HUES48 (cell line): ENCODE results near the gene OSBPL2.

Experiments
- H3K27ac ChIP-seq: one replicate; pipeline ENCODE4 v1.7.0; 2013; ENCODE audit warnings: low read depth, low read length, inconsistent platforms
- H3K27me3 ChIP-seq: 2 replicates; pipeline ENCODE4 v1.6.1; 2013; ENCODE audit warnings: mild to moderate bottlenecking, low read length; ENCODE audit not compliant: control insufficient read depth, insufficient read depth
- H3K36me3 ChIP-seq: 2 replicates; pipeline ENCODE4 v1.6.1; 2013; ENCODE audit warnings: low read length; ENCODE audit not compliant: control insufficient read depth, insufficient read depth
- H3K4me1 ChIP-seq: 2 replicates; pipeline ENCODE4 v1.6.1; 2013; ENCODE audit warnings: mild to moderate bottlenecking, low read length; ENCODE audit not compliant: control insufficient read depth, insufficient read depth
- H3K4me3 ChIP-seq: 2 replicates; pipeline ENCODE4 v1.5.1; 2013; ENCODE audit warnings: mild to moderate bottlenecking, low read depth, low read length
- H3K9ac ChIP-seq: 2 replicates; pipeline ENCODE4 v1.6.1; 2013; ENCODE audit warnings: mild to moderate bottlenecking, low read depth, low read length, moderate library complexity
- H3K9me3 ChIP-seq: 2 replicates; pipeline ENCODE4 v1.6.1; 2013; ENCODE audit warnings: low read length; ENCODE audit not compliant: control insufficient read depth, insufficient read depth

OSBPL2 gene

DNA sequence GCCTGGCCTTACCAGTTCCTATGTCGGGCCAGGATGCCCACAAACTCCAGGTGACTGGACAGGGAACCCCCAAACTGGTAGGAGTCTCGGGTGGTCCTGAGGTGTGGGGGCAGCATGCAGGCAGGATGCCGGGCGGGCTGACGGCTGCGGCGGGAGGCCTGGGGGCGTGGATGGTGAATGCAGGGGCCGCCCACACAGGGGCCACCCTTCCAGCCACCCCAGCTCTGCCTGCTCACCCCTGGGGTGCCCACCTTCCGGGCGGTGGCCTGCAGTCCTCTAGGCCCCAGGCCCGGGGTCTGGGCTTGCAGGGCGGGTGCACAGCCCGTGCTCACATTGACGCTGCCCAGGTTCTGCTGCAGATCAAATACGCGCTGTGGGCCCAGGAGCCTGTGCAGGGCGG, 72.8 kb downstream of the OSBPL2 start:
- Histone ChIP-seq H3K27me3 (no peaks in the 10 kb centered on the region), H3K36me3 (peaks cover 94% of the 10 kb centered on the region), H3K9me3 (no peaks in the 10 kb centered on the region), H3K4me3 (no peak overlapping the region), H3K27ac (no peak overlapping the region), H3K4me1 (no peaks in the 10 kb centered on the region), H3K9ac (no peak overlapping the region)

DNA sequence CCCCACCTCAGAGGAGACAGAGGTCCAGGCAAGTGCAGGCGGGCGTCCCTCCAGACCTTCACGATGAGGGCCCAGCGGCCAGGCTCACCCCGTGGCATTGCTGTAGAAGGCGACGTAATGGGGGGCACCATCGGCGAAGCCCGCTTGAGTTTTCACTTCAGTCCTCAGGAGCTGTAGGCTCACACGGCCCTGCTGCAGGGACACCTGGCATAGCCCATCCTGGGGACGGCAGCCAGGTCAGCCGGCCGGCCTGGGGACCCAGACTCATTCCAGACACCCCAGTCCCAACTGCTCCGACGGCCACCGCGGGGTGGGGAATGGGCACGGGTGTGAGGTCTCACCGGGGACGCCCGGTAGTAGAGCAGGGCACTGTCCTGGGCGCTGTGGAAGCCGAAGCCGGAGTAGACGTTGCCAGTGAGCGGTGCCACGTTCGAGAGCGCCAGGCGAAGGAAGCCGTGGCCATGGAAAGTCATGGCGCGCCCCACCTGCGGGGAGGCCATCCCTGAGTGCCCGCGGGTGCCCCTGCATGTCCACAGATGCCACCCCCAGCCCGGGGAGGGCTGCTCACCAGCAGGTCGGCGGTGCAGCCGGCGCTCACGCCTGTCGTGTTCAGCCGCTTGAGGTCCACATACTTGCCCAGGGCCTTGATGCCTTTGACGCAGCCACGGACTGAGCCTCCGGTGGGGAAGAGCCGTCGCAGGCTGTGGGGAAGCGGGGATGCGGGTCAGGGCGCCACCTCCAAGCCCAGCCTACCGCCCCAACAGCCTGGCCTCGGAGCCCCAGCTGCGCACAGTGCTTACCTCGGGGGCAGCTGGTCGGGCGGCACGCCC, 73.7 kb downstream of the OSBPL2 start:
- H3K27me3 ChIP-seq = no peaks in the 10 kb centered on the region
- peaks cover 1% of the 10 kb centered on the region; the same call in 1 of the 2 replicates for H3K9me3 ChIP-seq
- peaks cover 94% of the 10 kb centered on the region for H3K36me3 ChIP-seq
- no peak overlapping the region for H3K9ac ChIP-seq
- H3K4me1 ChIP-seq = no peaks in the 10 kb centered on the region
- no peak overlapping the region for H3K27ac ChIP-seq
- no peak overlapping the region for H3K4me3 ChIP-seq

DNA sequence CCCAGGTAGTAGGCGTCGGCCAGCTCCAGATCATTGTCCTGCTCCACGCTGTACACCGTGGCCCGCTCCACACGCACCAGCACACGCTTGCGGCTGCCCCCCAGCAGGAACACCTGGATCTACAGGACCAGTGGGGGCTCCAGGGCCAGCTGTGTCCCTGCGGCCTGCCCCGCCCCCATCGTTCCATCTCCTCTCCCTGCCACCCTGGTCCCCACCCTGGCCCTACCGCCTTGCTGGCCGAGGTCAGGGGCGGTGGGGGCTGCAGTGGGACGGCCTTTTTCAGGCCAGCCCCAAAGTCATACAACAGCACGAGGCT, 74.3 kb downstream of the OSBPL2 start:
- peaks cover 94% of the 10 kb centered on the region for H3K36me3 ChIP-seq
- H3K4me1 ChIP-seq = no peaks in the 10 kb centered on the region
- H3K27me3 ChIP-seq = no peaks in the 10 kb centered on the region
- H3K9ac ChIP-seq = no peak overlapping the region
- no peak overlapping the region for H3K27ac ChIP-seq
- peaks cover 7% of the 10 kb centered on the region for H3K9me3 ChIP-seq
- no peak overlapping the region for H3K4me3 ChIP-seq

DNA sequence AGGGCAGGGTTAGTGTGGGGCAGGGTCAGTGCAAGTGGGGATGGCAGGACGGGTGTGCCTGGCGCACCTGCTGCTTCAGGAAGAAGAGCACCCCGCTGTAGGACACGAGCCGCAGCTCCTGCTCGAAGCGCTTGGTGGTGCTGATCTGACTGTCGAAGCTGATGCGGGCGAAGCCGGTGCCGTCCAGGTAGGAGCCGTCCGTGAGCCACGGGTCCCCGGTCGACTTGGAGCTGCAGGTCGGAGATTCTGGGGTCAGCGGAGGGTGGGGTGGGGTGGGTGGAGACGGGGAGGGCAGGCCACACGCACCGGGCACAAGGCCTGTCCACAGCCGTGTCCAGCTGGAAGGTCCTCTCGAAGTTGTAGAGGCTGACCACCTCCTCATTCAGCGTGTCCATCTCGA, 74.7 kb downstream of the OSBPL2 start:
- peaks cover 90% of the 10 kb centered on the region for H3K36me3 ChIP-seq
- no peak overlapping the region for H3K4me3 ChIP-seq
- no peaks in the 10 kb centered on the region for H3K27me3 ChIP-seq
- H3K27ac ChIP-seq = no peak overlapping the region
- peaks cover 8% of the 10 kb centered on the region for H3K9me3 ChIP-seq
- H3K9ac ChIP-seq = no peak overlapping the region
- no peaks in the 10 kb centered on the region for H3K4me1 ChIP-seq

DNA sequence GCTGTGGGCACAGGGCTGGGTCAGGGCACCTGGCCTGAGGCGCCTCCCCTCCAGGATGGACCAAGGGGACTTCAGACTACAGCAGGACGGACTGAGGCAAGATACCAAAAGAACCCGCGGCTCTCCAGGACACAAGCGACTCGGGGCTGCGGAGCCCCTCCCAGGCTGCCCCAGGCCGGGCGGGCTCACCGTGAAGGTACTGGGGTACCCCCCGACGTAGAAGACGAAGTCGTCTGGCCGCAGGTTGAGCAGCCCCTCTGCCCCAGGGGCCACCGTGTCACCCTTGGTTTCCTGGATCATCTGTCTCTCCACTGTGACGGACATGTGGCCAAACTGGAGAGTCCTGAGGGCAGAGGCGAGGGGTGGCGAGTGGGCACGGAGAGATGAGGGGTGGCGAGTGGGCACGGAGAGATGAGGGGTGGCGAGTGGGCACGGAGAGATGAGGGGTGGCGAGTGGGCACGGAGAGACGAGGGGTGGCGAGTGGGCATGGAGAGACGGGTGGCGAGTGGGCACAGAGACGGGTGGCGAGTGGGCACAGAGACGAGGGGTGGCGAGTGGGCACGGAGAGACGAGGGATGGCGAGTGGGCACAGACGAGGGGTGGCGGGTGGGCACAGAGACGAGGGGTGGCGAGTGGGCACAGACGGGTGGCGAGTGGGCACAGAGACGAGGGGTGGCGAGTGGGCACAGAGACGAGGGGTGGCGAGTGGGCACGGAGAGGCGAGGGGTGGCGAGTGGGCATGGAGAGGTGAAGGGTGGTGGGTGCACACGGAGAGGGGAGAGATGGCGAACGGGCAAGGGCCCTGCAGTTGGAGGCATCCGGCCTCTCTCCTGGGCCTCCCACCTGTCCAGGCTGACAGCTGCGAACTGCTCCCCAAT, 75.4 kb downstream of the OSBPL2 start:
- peaks cover 8% of the 10 kb centered on the region for H3K9me3 ChIP-seq
- H3K36me3 ChIP-seq = peaks cover 88% of the 10 kb centered on the region
- no peak overlapping the region for H3K4me3 ChIP-seq
- no peaks in the 10 kb centered on the region for H3K27me3 ChIP-seq
- H3K9ac ChIP-seq = no peak overlapping the region
- no peak overlapping the region for H3K27ac ChIP-seq
- no peaks in the 10 kb centered on the region for H3K4me1 ChIP-seq

DNA sequence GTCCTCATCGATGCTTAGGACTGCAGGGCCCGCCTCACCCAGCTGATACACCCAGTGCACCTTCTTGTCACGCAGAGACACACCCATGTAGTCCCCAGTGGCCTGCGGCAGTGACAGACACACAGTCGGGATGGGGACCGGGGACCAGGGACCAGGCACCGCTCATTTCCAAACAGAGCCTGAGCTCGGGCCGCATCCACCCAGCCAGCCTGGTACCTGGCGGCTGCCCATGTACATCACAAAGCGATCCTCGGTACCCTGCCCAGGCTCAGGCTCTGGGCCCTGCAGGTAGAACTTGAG, 76.0 kb downstream of the OSBPL2 start:
- no peak overlapping the region for H3K27ac ChIP-seq
- peaks cover 8% of the 10 kb centered on the region for H3K9me3 ChIP-seq
- no peaks in the 10 kb centered on the region for H3K27me3 ChIP-seq
- H3K4me3 ChIP-seq = no peak overlapping the region
- peaks cover 88% of the 10 kb centered on the region for H3K36me3 ChIP-seq
- H3K9ac ChIP-seq = no peak overlapping the region
- no peaks in the 10 kb centered on the region for H3K4me1 ChIP-seq

DNA sequence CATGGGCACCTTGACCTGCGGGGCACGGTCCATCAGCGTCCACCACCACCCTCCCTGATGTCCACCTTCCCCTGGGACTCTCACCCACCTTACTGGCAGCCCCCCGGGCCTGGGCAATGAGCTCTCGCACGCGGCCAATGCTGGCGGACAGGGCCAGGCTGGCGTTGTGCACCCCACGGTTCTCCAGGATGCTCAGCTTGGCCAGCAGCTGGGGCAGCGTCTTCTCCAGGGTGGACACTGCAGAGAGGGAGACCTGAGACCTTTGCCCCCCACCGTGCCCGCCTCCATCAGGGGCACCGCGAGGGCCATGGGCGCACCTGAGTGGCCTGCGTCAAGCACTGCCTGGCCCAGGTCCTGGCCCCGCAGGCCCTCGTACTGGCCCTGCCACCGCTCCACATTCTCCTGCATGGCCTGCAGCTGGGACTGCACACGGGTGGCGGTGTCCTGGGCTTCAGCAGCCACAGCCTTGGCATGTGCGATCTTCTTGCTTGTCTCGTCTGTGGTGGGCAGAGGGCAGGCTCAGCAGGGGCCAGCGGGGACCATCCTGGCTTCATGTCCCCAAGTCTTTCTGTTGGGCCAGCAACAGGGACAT, 76.5 kb downstream of the OSBPL2 start:
- Histone ChIP-seq H3K9me3 (peaks cover 8% of the 10 kb centered on the region), H3K4me1 (no peaks in the 10 kb centered on the region), H3K4me3 (no peak overlapping the region), H3K27ac (no peak overlapping the region), H3K9ac (no peak overlapping the region), H3K36me3 (peaks cover 90% of the 10 kb centered on the region), H3K27me3 (no peaks in the 10 kb centered on the region)

DNA sequence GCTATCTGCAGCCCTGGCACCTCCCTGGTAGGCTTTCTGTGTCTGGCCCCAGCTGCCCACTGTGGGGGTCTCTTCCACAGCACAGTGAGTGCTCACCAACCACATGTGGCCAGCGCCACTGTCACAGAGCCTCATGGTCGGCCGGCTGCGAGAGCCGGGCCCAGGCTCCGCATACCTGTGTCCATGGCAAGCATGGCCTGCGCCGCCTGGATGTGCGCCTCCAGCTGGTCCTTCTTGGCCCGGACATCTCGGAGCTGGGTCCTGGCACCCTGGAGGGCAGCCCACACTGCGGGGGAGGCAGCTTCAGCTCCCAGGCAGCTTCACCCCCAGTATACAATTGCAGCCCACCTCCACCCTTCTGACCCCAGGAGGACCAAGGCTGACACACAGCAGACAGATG, 77.5 kb downstream of the OSBPL2 start:
- H3K36me3 ChIP-seq = peaks cover 91% of the 10 kb centered on the region
- no peak overlapping the region for H3K27ac ChIP-seq

DNA sequence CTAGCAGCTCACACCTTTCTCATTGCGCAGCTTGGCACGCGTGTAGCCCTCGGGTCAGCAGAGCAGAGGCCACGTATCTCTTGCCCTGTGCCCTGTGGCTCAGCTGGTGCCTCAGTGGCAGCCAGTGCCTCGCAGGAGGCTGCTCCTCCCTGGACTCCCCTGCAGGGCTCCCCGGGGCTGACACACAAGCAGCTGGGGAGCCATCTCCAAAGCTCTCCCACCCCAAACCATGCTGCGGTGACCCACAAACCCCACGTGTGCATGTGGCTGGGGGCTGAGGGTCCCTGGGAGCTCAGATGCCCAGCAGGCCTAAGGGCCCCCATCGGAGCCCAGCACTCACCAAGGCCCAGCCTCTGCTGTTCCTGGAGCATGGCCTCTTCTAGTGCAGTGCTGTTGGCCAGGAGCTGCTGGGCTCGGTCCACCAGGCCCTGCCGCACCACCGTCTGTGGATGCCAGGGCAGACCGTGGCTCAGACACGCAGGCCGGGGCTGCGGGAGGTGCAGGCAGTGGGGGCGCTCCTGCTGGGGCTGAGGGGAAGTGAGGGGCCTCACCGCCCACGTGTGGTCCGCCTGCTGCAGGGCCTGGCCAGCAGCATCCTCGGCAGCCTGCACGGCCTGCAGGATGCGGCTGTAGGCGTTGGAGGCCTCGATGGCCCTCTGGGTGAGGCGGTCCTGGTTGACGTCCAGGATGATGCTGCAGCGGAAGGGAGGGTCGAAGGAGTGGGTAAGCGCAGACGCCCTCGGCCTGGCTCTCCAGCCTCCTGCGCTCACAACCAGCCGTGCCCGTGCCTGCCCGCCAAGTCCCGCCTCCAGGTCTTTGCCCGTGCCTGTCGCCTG, 78.2 kb downstream of the OSBPL2 start:
- Histone ChIP-seq H3K4me1 (no peaks in the 10 kb centered on the region), H3K27me3 (no peaks in the 10 kb centered on the region), H3K36me3 (peaks cover 85% of the 10 kb centered on the region), H3K9me3 (peaks cover 8% of the 10 kb centered on the region), H3K27ac (no peak overlapping the region), H3K4me3 (no peak overlapping the region), H3K9ac (no peak overlapping the region)

More for the DNA sequence above, 77.5 kb downstream of the OSBPL2 start:
- Histone ChIP-seq H3K27me3 (no peaks in the 10 kb centered on the region), H3K4me1 (no peaks in the 10 kb centered on the region), H3K9me3 (peaks cover 8% of the 10 kb centered on the region), H3K9ac (no peak overlapping the region), H3K4me3 (no peak overlapping the region)

DNA sequence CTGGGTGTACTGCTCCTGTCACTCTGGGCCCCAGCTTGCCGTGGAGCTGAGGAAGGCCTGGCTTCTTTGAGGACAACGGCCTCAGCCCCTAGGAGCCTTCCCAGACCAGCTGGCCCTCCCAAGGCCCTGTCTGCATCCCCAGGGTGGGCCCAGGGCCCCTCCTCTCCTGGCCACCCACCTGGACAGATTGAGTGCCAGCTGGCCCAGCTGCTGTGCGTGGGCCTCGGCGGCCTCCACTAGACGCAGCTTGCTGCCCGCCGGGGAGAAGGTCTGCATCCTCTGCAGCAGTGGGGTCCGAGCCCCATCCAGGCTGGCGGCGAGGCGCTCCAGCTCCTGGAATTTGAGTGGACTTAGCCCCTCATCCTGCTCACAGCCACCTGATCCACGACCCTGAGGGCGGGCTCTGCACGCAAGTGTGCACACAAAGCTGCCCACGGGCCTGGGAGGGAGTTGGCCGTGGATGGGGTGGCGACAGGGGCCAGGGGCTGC, 78.9 kb downstream of the OSBPL2 start:
- H3K9ac ChIP-seq = no peak overlapping the region
- H3K36me3 ChIP-seq = peaks cover 86% of the 10 kb centered on the region
- no peaks in the 10 kb centered on the region for H3K4me1 ChIP-seq
- no peak overlapping the region for H3K4me3 ChIP-seq
- no peaks in the 10 kb centered on the region for H3K27me3 ChIP-seq
- H3K27ac ChIP-seq = no peak overlapping the region
- H3K9me3 ChIP-seq = peaks cover 8% of the 10 kb centered on the region
